ENCODE measurements around the gene INHA. TPM values are rescaled to one million over a fixed set of nuclear protein-coding genes. Genes with fewer than 3 reads are reported as not detected.

The INHA gene
- total and polyA plus RNA-seq, 2 donors (not counting 1 experiment from before 2014, with no cell fraction given) = not detected

DNA sequence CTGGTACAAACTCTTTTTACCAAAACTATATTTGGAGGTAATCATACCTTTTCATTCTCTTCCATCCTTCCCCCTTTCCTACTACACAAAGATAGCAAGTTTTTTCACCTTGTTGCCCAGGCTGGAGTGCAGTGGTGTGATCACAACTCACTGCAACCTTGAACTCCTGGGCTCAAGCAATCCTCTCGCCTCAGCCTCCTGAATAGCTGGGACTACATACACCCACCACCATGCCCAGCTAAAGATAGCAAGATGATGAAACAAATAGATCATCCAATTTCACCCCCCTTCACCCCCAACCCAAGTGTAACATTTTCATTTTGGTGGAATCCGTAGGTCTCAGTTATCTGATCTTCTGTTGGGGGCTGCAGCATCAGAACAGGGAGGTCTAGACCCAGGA is 21.0 kb downstream of the INHA start:
- ATAC-seq (ENCODE audit: low read depth) (no peak), DNase-seq (no peak)
- ChIA-PET CTCF (no interaction called here), POLR2A (no interaction called here)
- 93% methylated on average over 2 of the region's 2 CpGs for WGBS (ENCODE audit: insufficient coverage)
- Mint-ChIP-seq H3K4me3 (no peak overlapping the region), H3K27me3 (peaks cover 28% of the 10 kb centered on the region), H3K27ac (no peak overlapping the region), H3K4me1 (peaks cover 13% of the 10 kb centered on the region), H3K9me3 (ENCODE audit: insufficient read depth) (no peaks in the 10 kb centered on the region)
- Histone ChIP-seq H3K9ac (ENCODE audit: low read length) (no peak overlapping the region), H4K20me1 (ENCODE audit: control insufficient read depth, insufficient read depth, low read length, poor library complexity, severe bottlenecking) (no peaks in the 10 kb centered on the region), H3K4me2 (replicated peaks; ENCODE audit: low read depth, low read length, poor library complexity, severe bottlenecking) (no peak overlapping the region), H3K4me1 (ENCODE audit: control insufficient read depth in 2 of 2, insufficient read depth in 2 of 2, low read length in 2 of 2) (peaks cover 6 to 8% of the 10 kb centered on the region in 2 donors), H3K36me3 (replicated peaks in 1 of 2; ENCODE audit: control extremely low read depth in 1 of 2, control insufficient read depth in 1 of 2, extremely low read depth in 1 of 2, insufficient read depth in 2 of 2, low read length in 1 of 2) (no peaks in the 10 kb centered on the region), H3K4me3 (ENCODE audit: control extremely low read depth in 1 of 5, extremely low read depth in 1 of 5, insufficient read depth in 1 of 5, low read depth in 2 of 5, low read length in 4 of 5) (no peak overlapping the region), H3K79me2 (ENCODE audit: control insufficient read depth, insufficient read depth, low read length) (peaks cover under 1% of the 10 kb centered on the region), H2AFZ (ENCODE audit: insufficient read depth, low read depth, low read length, poor library complexity, severe bottlenecking) (no peak overlapping the region), H3K27me3 (replicated peaks in 1 of 4; ENCODE audit: control extremely low read depth in 1 of 4, control insufficient read depth in 3 of 4, insufficient read depth in 4 of 4, low read length in 3 of 4) (peaks cover 0 to 13% (median 2%) of the 10 kb centered on the region in 4 experiments), H3K9me3 (ENCODE audit: control extremely low read depth in 1 of 3, control insufficient read depth in 2 of 3, insufficient read depth in 1 of 3, low read length in 2 of 3) (no peaks in the 10 kb centered on the region), H3K27ac (ENCODE audit: low read length in 2 of 2) (no peak overlapping the region)
- TF ChIP-seq, protein P1, sequence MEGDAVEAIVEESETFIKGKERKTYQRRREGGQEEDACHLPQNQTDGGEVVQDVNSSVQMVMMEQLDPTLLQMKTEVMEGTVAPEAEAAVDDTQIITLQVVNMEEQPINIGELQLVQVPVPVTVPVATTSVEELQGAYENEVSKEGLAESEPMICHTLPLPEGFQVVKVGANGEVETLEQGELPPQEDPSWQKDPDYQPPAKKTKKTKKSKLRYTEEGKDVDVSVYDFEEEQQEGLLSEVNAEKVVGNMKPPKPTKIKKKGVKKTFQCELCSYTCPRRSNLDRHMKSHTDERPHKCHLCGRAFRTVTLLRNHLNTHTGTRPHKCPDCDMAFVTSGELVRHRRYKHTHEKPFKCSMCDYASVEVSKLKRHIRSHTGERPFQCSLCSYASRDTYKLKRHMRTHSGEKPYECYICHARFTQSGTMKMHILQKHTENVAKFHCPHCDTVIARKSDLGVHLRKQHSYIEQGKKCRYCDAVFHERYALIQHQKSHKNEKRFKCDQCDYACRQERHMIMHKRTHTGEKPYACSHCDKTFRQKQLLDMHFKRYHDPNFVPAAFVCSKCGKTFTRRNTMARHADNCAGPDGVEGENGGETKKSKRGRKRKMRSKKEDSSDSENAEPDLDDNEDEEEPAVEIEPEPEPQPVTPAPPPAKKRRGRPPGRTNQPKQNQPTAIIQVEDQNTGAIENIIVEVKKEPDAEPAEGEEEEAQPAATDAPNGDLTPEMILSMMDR (IDR thresholded peaks at IDR 0.05) = no peak
- no peak for TF ChIP-seq EZH2 (IDR thresholded peaks at IDR 0.05; ENCODE audit: borderline replicate concordance, insufficient read depth, low read depth, low read length, poor library complexity, severe bottlenecking)
- intact Hi-C loops (cut with micrococcal nuclease) = loop anchor here (10.0 kb wide), 1 partner anchor 318 kb away; the partner anchor contains the start of gene DNAJB2

DNA sequence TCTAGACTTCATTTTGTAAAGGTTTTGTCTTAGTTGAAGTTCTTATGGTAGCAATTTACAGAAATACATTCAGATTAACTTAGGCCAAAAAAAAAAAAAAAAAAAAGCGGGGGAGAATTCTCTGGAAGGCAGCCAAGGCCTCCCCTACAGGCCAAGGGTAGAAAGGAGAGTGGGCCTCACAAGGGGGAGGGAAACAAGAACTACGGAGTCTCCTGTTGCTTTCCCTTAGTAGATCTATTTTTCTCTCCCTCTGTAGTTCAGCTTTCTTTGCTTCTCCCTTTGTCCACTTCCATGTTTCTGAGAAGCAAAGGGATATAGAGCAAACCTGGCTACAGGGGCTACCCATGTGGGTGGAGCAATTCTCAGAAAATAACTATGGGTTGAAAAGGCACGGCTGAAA is 23.1 kb downstream of the INHA start:
- ATAC-seq (ENCODE audit: low read depth) (no peak), DNase-seq (no peak)
- peaks cover 23% of the 10 kb centered on the region for H3K4me1 Mint-ChIP-seq
- H3K4me1 ChIP-seq (ENCODE audit: control insufficient read depth in 2 of 2, insufficient read depth in 2 of 2, low read length in 2 of 2) = peaks cover 10 to 12% of the 10 kb centered on the region in 2 donors
- peaks cover 23% of the 10 kb centered on the region for H3K27me3 Mint-ChIP-seq
- no peak overlapping the region for H2AFZ ChIP-seq (ENCODE audit: insufficient read depth, low read depth, low read length, poor library complexity, severe bottlenecking)
- H3K9ac ChIP-seq (ENCODE audit: low read length) = no peak overlapping the region
- no peak overlapping the region for H3K27ac Mint-ChIP-seq
- no peaks in the 10 kb centered on the region for H4K20me1 ChIP-seq (ENCODE audit: control insufficient read depth, insufficient read depth, low read length, poor library complexity, severe bottlenecking)
- no peak overlapping the region for H3K27ac ChIP-seq (ENCODE audit: low read length in 2 of 2)
- no peaks in the 10 kb centered on the region for H3K9me3 Mint-ChIP-seq (ENCODE audit: insufficient read depth)
- H3K4me2 ChIP-seq (replicated peaks; ENCODE audit: low read depth, low read length, poor library complexity, severe bottlenecking) = no peak overlapping the region
- WGBS (ENCODE audit: insufficient coverage) = 45% methylated on average over 1 of the region's 3 CpGs
- H3K36me3 ChIP-seq (replicated peaks in 1 of 2; ENCODE audit: control extremely low read depth in 1 of 2, control insufficient read depth in 1 of 2, extremely low read depth in 1 of 2, insufficient read depth in 2 of 2, low read length in 1 of 2) = no peaks in the 10 kb centered on the region
- ChIA-PET POLR2A (no interaction called here), CTCF (no interaction called here)
- H3K4me3 ChIP-seq (ENCODE audit: control extremely low read depth in 1 of 5, extremely low read depth in 1 of 5, insufficient read depth in 1 of 5, low read depth in 2 of 5, low read length in 4 of 5) = no peak overlapping the region
- intact Hi-C loops (cut with micrococcal nuclease) = loop anchor here (5.0 to 10.0 kb wide), 5 partner anchors 320 to 1323 kb away; partner anchors contain the start of genes AAMP, ANKZF1, ATG9A and DNAJB2
- no peak overlapping the region for H3K4me3 Mint-ChIP-seq
- peaks cover 0 to 13% (median 2%) of the 10 kb centered on the region in 4 experiments for H3K27me3 ChIP-seq (replicated peaks in 1 of 4; ENCODE audit: control extremely low read depth in 1 of 4, control insufficient read depth in 3 of 4, insufficient read depth in 4 of 4, low read length in 3 of 4)
- H3K79me2 ChIP-seq (ENCODE audit: control insufficient read depth, insufficient read depth, low read length) = peaks cover 12% of the 10 kb centered on the region
- TF ChIP-seq, protein P1 (IDR thresholded peaks at IDR 0.05) = no peak
- TF ChIP-seq EZH2 (IDR thresholded peaks at IDR 0.05; ENCODE audit: borderline replicate concordance, insufficient read depth, low read depth, low read length, poor library complexity, severe bottlenecking) = no peak
- no peaks in the 10 kb centered on the region for H3K9me3 ChIP-seq (ENCODE audit: control extremely low read depth in 1 of 3, control insufficient read depth in 2 of 3, insufficient read depth in 1 of 3, low read length in 2 of 3)

All from B cell (primary cell).